Small intestine (tissue), 7 donors: ENCODE measurements around the gene NFATC1. TPM values are rescaled to one million over a fixed set of nuclear protein-coding genes. Genes with fewer than 3 reads are reported as not detected.
"Not testable (repeated sequence)": the region's sequence is repeated elsewhere in the genome, so short reads cannot be mapped to it uniquely, and the experiment has no call there.

ENCODE experiments used
- DNase-seq, 2 donors: peaks; one replicate each; pipeline versions ENCODE4 v3.0.0 to v3.0.0-alpha.2; 2013
- FAIRE-seq: peaks from 2 replicates; lab custom pipeline; 2012; peaks lifted over from hg19 to GRCh38; lab: Jason Lieb, UNC
- H3K27ac ChIP-seq, 3 donors: one replicate each; pipeline ENCODE4 v1.5.1; 2013; ENCODE audit warnings: low read length in 2 of 3, mild to moderate bottlenecking in 2 of 3, control low read depth in 1 of 3, inconsistent platforms in 1 of 3, low read depth in 1 of 3, moderate library complexity in 1 of 3
- H3K27me3 ChIP-seq, 3 donors: one replicate each; pipeline ENCODE4 v1.6.1; 2013; ENCODE audit warnings: low read length in 3 of 3, inconsistent platforms in 1 of 3; ENCODE audit not compliant: control insufficient read depth in 3 of 3, insufficient read depth in 3 of 3
- H3K36me3 ChIP-seq, 3 donors: one replicate each; pipeline ENCODE4 v1.6.1; 2013; ENCODE audit warnings: low read length in 3 of 3, inconsistent platforms in 1 of 3, low read depth in 1 of 3, mild to moderate bottlenecking in 1 of 3, moderate library complexity in 1 of 3; ENCODE audit not compliant: control insufficient read depth in 3 of 3, insufficient read depth in 2 of 3
- H3K4me1 ChIP-seq, 3 donors: one replicate each; pipeline ENCODE4 v1.6.1; 2013; ENCODE audit warnings: low read length in 2 of 3, inconsistent platforms in 1 of 3, low read depth in 1 of 3, mild to moderate bottlenecking in 1 of 3, moderate library complexity in 1 of 3; ENCODE audit not compliant: control insufficient read depth in 3 of 3, insufficient read depth in 2 of 3
- H3K4me3 ChIP-seq, 3 donors: one replicate each; pipeline ENCODE4 v1.5.1; 2013; ENCODE audit warnings: low read length in 3 of 3, control low read depth in 1 of 3, inconsistent platforms in 1 of 3, low read depth in 1 of 3, mild to moderate bottlenecking in 1 of 3, moderate library complexity in 1 of 3
- H3K9me3 ChIP-seq, 2 donors: one replicate each; pipeline ENCODE4 v1.6.1; 2013; ENCODE audit warnings: low read depth in 1 of 2, low read length in 1 of 2; ENCODE audit not compliant: control insufficient read depth in 2 of 2, insufficient read depth in 1 of 2
- WGBS, 3 donors: extraction: QIAGEN DNeasy Blood & Tissue Kit; methylation state at CpG; one replicate each; pipeline ENCODE4 v1.1.7; 2013; 5-methylcytosine and 5-hydroxymethylcytosine counted together
- polyA plus RNA-seq, 4 donors: library from polyadenylated mRNA; stranded (reverse) in 3 of 4; unstranded in 1 of 4; fragments of 200-250 nt in 3 of 4; fragments of 120-200 nt in 1 of 4; gene quantifications; one replicate each; pipeline versions ENCODE4 v1.2.1 to v1.2.3, GENCODE V29; 2013
- donor health status: healthy with polysubstance abuse.
- donor health status: control.
- donor health status: control.
- donor health status: Bipolar disorder and iron deficiency.
- donor health status: healthy.

Gene NFATC1
- polyA plus RNA-seq, 4 donors: 0.67 to 5.9 (median 2.2) TPM

GRCh38 chr18:79481046-79481790, 85.5 kb downstream of the NFATC1 start:
- no peak for DNase-seq
- no peaks in the 10 kb centered on the region for H3K27me3 ChIP-seq
- H3K36me3 ChIP-seq: no peaks in the 10 kb centered on the region
- H3K4me3 ChIP-seq: no peak overlapping the region
- no peaks in the 10 kb centered on the region for H3K4me1 ChIP-seq
- 85 to 93% (median 88%) methylated on average over 26 of the region's 26 CpGs for WGBS, 3 donors
- no peaks in the 10 kb centered on the region for H3K9me3 ChIP-seq
- no peak overlapping the region for H3K27ac ChIP-seq
- no peak for FAIRE-seq

- not testable (repeated sequence) for DNase-seq, H3K4me3 ChIP-seq, H3K9me3 ChIP-seq, H3K27ac ChIP-seq, FAIRE-seq, H3K4me1 ChIP-seq, H3K36me3 ChIP-seq, H3K27me3 ChIP-seq
- 90 to 94% (median 91%) methylated on average over 25 of the region's 25 CpGs for WGBS, 3 donors
These were observed 87.7 kb downstream of the NFATC1 start for GRCh38 chr18:79483393-79483792.

- Histone ChIP-seq H3K36me3 (peaks cover 0 to 4% (median 0%) of the 10 kb centered on the region in 3 donors), H3K4me1 (no peaks in the 10 kb centered on the region), H3K27ac (no peak overlapping the region), H3K4me3 (no peak overlapping the region), H3K9me3 (no peaks in the 10 kb centered on the region), H3K27me3 (no peaks in the 10 kb centered on the region)
- no peak for FAIRE-seq
- DNase-seq: no peak
- WGBS, 3 donors: 77 to 89% (median 80%) methylated on average over 13 to 15 of the region's 15 CpGs
These were observed 88.3 kb downstream of the NFATC1 start for GRCh38 chr18:79483971-79484491.

GRCh38 chr18:79484661-79485621, 89.2 kb downstream of the NFATC1 start:
- DNase-seq: peak in 1 of 2 donors; percentile 21
- FAIRE-seq: no peak
- Histone ChIP-seq H3K9me3 (no peaks in the 10 kb centered on the region), H3K4me1 (no peaks in the 10 kb centered on the region), H3K27ac (peak overlapping the region in 1 of 3 donors; percentile 12), H3K4me3 (no peak overlapping the region), H3K36me3 (peaks cover 0 to 4% (median 0%) of the 10 kb centered on the region in 3 donors), H3K27me3 (no peaks in the 10 kb centered on the region)
- WGBS, 3 donors: 71 to 78% (median 77%) methylated on average over 49 to 50 of the region's 50 CpGs

- 70 to 71% (median 71%) methylated on average over 16 of the region's 16 CpGs for WGBS, 3 donors
- no peak for DNase-seq
These were observed 90.1 kb downstream of the NFATC1 start for GRCh38 chr18:79485788-79486355.

GRCh38 chr18:79486356-79487182, 90.8 kb downstream of the NFATC1 start:
- Histone ChIP-seq H3K4me3 (no peak overlapping the region), H3K4me1 (no peaks in the 10 kb centered on the region), H3K36me3 (peaks cover 0 to 4% (median 0%) of the 10 kb centered on the region in 3 donors), H3K27ac (no peak overlapping the region), H3K27me3 (no peaks in the 10 kb centered on the region), H3K9me3 (no peaks in the 10 kb centered on the region)
- no peak for FAIRE-seq
- DNase-seq: no peak
- WGBS, 3 donors: 93 to 96% (median 94%) methylated on average over 55 to 69 of the region's 69 CpGs

More at GRCh38 chr18:79485788-79486355, 90.1 kb downstream of the NFATC1 start:
- FAIRE-seq: no peak
- H3K27me3 ChIP-seq: no peaks in the 10 kb centered on the region
- H3K36me3 ChIP-seq: peaks cover 0 to 4% (median 0%) of the 10 kb centered on the region in 3 donors
- no peak overlapping the region for H3K4me3 ChIP-seq
- H3K27ac ChIP-seq: no peak overlapping the region
- H3K4me1 ChIP-seq: no peaks in the 10 kb centered on the region
- no peaks in the 10 kb centered on the region for H3K9me3 ChIP-seq

GRCh38 chr18:79487183-79487800, 91.6 kb downstream of the NFATC1 start:
- Histone ChIP-seq H3K36me3 (peaks cover 0 to 4% (median 0%) of the 10 kb centered on the region in 3 donors), H3K4me1 (peaks cover 0 to 2% (median 0%) of the 10 kb centered on the region in 3 donors), H3K9me3 (no peaks in the 10 kb centered on the region), H3K4me3 (no peak overlapping the region), H3K27me3 (no peaks in the 10 kb centered on the region), H3K27ac (no peak overlapping the region)
- FAIRE-seq: no peak
- DNase-seq: no peak
- WGBS, 3 donors: 95 to 97% (median 96%) methylated on average over 42 of the region's 42 CpGs
